ENCODE results near the gene EDN2. TPM values are rescaled to one million over a fixed set of nuclear protein-coding genes. Genes with fewer than 3 reads are reported as not detected.

Gene EDN2
- total and polyA plus RNA-seq, 7 donors, result 0.57 to 4.8 (median 1.5) TPM; not detected in 3

DNA sequence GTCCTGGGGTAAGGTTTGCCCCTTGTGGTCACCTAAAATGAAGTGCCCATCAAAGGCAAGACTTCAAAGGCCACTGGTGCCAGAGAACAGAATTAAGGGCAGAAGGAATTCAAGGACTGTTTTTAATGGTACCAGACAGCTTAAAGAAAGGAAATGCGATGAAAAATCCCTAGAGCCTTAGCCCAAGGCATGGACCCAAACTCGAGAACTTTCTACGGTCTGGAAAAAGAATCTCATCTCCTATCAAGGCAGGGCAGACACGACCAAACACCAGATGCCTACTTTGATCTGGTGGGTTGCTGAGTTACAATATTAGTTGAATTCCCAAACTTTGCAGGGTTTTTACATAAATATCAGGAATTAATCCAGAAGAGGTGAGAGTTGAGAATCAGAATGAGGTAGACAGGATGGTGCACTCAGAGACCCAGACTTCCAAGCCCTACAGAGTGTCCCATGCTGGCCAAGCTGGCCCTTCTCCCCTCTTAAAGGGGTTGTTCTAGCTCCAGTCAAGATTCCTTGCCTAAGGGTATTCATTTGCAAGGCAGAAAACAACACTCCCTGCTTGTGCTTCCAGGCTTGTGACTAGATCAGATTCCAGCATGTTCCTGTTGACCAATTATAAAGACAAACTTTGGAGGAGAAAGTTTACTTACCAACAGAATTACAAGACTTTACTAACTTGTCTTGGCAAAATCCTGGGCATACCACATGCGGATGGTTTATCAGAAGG lies 48.0 kb downstream of the EDN2 start:
- no peak overlapping the region for H3K27ac ChIP-seq
- no peak for TF ChIP-seq POLR2A (IDR thresholded peaks at IDR 0.05)
- TF ChIP-seq EP300 (IDR thresholded peaks at IDR 0.05), result no peak
- no peak for TF ChIP-seq CTCF (IDR thresholded peaks at IDR 0.05)
- no peak for TF ChIP-seq POLR2AphosphoS5 (IDR thresholded peaks at IDR 0.05)
- intact Hi-C loops (cut with DNase I), result no loop called here
- H3K9me3 ChIP-seq, result no peaks in the 10 kb centered on the region
- peaks cover 0 to 26% (median 21%) of the 10 kb centered on the region in 4 donors for H3K4me1 ChIP-seq
- no peaks in the 10 kb centered on the region for H3K36me3 ChIP-seq
- no peak for DNase-seq
- WGBS, 2 donors, result 93 to 94% methylated on average over 5 of the region's 5 CpGs
- H3K27me3 ChIP-seq, result peaks cover 0 to 10% (median 0%) of the 10 kb centered on the region in 3 donors
- no peak overlapping the region for H3K4me3 ChIP-seq

DNA sequence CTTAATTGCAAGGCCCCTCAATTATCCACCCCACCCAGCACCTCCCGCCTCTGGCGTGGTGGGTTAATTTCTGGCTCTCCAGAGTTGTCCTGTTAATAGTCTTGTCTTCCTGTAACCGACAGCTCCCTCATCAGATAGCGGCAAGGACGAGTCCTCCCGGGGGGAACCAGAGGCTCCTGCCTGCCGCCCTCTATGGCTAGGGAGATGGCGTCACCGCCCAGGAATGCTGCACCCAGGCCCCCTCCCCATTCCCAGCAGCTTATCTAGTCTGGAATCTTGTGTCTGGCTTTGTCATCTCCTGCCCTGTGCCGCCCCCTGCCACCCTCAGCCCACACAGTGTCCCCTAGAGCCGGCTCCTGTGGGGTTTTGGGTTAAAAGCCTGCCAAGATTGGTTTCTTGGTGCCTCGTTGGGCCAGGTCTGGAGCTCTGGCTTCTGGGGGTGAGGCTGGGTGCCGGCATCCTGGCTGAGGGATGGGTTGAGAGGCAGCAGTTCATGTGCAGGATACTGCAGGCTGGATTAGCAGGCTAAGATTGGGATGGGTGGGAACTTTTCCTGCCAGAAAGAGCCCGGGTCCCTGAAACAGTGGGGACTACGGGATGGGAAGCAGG lies 48.8 kb downstream of the EDN2 start:
- Histone ChIP-seq H3K27me3 (peaks cover 0 to 10% (median 0%) of the 10 kb centered on the region in 3 donors), H3K4me3 (no peak overlapping the region), H3K9me3 (no peaks in the 10 kb centered on the region), H3K4me1 (peaks cover 0 to 34% (median 29%) of the 10 kb centered on the region in 4 donors), H3K27ac (no peak overlapping the region), H3K36me3 (no peaks in the 10 kb centered on the region)
- TF ChIP-seq CTCF (IDR thresholded peaks at IDR 0.05), result no peak
- no peak for TF ChIP-seq EP300 (IDR thresholded peaks at IDR 0.05)
- TF ChIP-seq POLR2AphosphoS5 (IDR thresholded peaks at IDR 0.05), result no peak
- TF ChIP-seq POLR2A (IDR thresholded peaks at IDR 0.05), result no peak
- DNase-seq, result no peak
- WGBS, 2 donors, result 62 to 83% methylated on average over 15 of the region's 15 CpGs
- intact Hi-C loops (cut with DNase I), result no loop called here

- no peak overlapping the region for H3K4me3 ChIP-seq
- no peak for TF ChIP-seq POLR2A (IDR thresholded peaks at IDR 0.05)
- no peak for TF ChIP-seq POLR2AphosphoS5 (IDR thresholded peaks at IDR 0.05)
- TF ChIP-seq CTCF (IDR thresholded peaks at IDR 0.05), result no peak
- TF ChIP-seq EP300 (IDR thresholded peaks at IDR 0.05), result no peak
- H3K27me3 ChIP-seq, result peaks cover 0 to 10% (median 0%) of the 10 kb centered on the region in 3 donors
- no peaks in the 10 kb centered on the region for H3K9me3 ChIP-seq
- no peaks in the 10 kb centered on the region for H3K36me3 ChIP-seq
- no peak overlapping the region for H3K27ac ChIP-seq
- WGBS, 2 donors, result 77 to 83% methylated on average over 6 of the region's 6 CpGs
- H3K4me1 ChIP-seq, result peaks cover 0 to 38% (median 33%) of the 10 kb centered on the region in 4 donors
- intact Hi-C loops (cut with DNase I), result loop anchor here (5.0 kb wide), 3 partner anchors 62 to 168 kb away; no protein-coding TSS in a partner anchor
- DNase-seq, result no peak
Observed at GRCh38 chr1:41434748-41435449, 49.6 kb downstream of the EDN2 start.

GRCh38 chr1:41434306-41434705 lies 50.2 kb downstream of the EDN2 start:
- H3K4me3 ChIP-seq, result no peak overlapping the region
- H3K27me3 ChIP-seq, result peaks cover 0 to 10% (median 0%) of the 10 kb centered on the region in 3 donors
- intact Hi-C loops (cut with DNase I), result loop anchor here (5.0 kb wide), 3 partner anchors 63 to 167 kb away; no protein-coding TSS in a partner anchor
- H3K4me1 ChIP-seq, result peaks cover 0 to 38% (median 33%) of the 10 kb centered on the region in 4 donors
- 88 to 90% methylated on average over 5 of the region's 5 CpGs for WGBS, 2 donors
- H3K36me3 ChIP-seq, result no peaks in the 10 kb centered on the region
- DNase-seq, result no peak
- TF ChIP-seq POLR2AphosphoS5 (IDR thresholded peaks at IDR 0.05) (no peak), POLR2A (IDR thresholded peaks at IDR 0.05) (no peak), CTCF (IDR thresholded peaks at IDR 0.05) (no peak), EP300 (IDR thresholded peaks at IDR 0.05) (no peak)
- no peaks in the 10 kb centered on the region for H3K9me3 ChIP-seq
- no peak overlapping the region for H3K27ac ChIP-seq
